HepG2 (cell line): Measurements from ENCODE around the gene IPO5. TPM values are rescaled to one million over a fixed set of nuclear protein-coding genes. Genes with fewer than 3 reads are reported as not detected.

ENCODE experiments used
- polyA plus RNA-seq, 8 experiments: library from polyadenylated mRNA; depleted of rRNA in 3 of 8; stranded (reverse) in 7 of 8; unstranded in 1 of 8; fragments of >200 nt; fragmentation: Illumina TruSeq in 4 of 8; extraction: Trizol in 4 of 8; gene quantifications; 2 replicates each; pipeline versions ENCODE4 v1.2.1 to v1.2.3, GENCODE V29; 2011 to 2016; ENCODE audit warnings: low read depth in 4 of 8, missing spikeins in 1 of 8, mixed read lengths in 1 of 8; ENCODE audit not compliant: insufficient read depth in 1 of 8
- small RNA-seq, 3 experiments: library from RNA; depleted of rRNA; stranded (forward); fragments of <200 nt; gene quantifications; one replicate each; pipeline ENCODE3, GENCODE V24; 2012; ENCODE audit warnings: low read depth in 2 of 3, low replicate concordance in 1 of 3; ENCODE audit not compliant: insufficient read length in 3 of 3, insufficient read depth in 2 of 3
- total RNA-seq, 5 experiments: library from RNA; depleted of rRNA; stranded (reverse); fragments of >200 nt; fragmentation: Illumina TruSeq; extraction: Trizol; gene quantifications; 2 replicates each; pipeline ENCODE4 v1.2.3, GENCODE V29; 2016; ENCODE audit warnings: low read depth in 1 of 5

Gene IPO5
- total and polyA plus RNA-seq, 2 of the 13 experiments (the other 11 are each of a cell fraction or from before 2014, with no cell fraction given) = 155 to 242 TPM

Small RNA genes within 50 kb of the gene (small RNA-seq; reads per million reads assigned to genes)
- gene FTLP8 = 0 reads per million in 3 experiments

Other genes with a start within 250 kb of the IPO5 start
- gene FARP1, start 189.4 kb downstream of the IPO5 start, total RNA-seq (2016; rRNA removed; fragmentation: Illumina TruSeq; extraction: Trizol) = 70.1 and 70.6 TPM in 2 replicates
- gene FARP1, start 189.4 kb downstream of the IPO5 start, polyA plus RNA-seq (2011; rRNA removed) = 109 and 126 TPM in 2 replicates
- gene RNF113B, start 223.6 kb downstream of the IPO5 start, total RNA-seq (2016; rRNA removed; fragmentation: Illumina TruSeq; extraction: Trizol) = not detected in 2 replicates
- not detected in 2 replicates for gene RNF113B, start 223.6 kb downstream of the IPO5 start, polyA plus RNA-seq (2011; rRNA removed)